Measurements from ENCODE around the gene NPIPB8. TPM values are rescaled to one million over a fixed set of nuclear protein-coding genes. Genes with fewer than 3 reads are reported as not detected.
"Not testable (repeated sequence)": the region's sequence is repeated elsewhere in the genome, so short reads cannot be mapped to it uniquely, and the experiment has no call there.

The NPIPB8 gene
- polyA plus RNA-seq (ENCODE audit: insufficient read length), result 2.0 TPM
- long read RNA-seq, donor 1, result 0 reads
- long read RNA-seq, donor 2, result 0 reads
- long read RNA-seq, donor 3, result 0 reads
- long read RNA-seq, donor 4, result 0 reads
- long read RNA-seq, donor 5, result 0 reads
- long read RNA-seq, donor 6, result 0 reads
- long read RNA-seq, donor 7, partial matches to known transcripts, result 496 of 542 reads
- long read RNA-seq, donor 7, other reads (novel, unspliced or antisense), result 46 of 542 reads
- long read RNA-seq, donor 8, result 0 reads

DNA sequence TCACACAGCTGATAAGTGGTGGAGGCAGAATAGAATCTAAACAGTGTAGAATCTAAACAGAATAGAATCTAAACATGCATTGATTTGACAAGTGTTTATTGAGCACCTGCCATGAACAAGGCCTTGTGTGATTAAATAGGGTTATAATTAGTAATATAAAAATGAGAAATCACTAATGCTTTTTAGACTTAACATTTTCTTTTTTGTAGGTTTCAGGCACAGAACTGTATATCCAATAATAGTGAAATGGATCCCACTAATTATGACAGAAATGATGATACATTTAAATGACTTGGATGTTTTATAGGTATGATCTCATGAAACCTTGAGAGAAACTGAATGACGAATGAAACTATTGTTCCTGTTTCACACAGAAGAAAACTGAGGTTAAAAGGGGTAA, at the start of gene NPIPB8:
Gene NPIPB8 (plus strand): TSS at position 301 of the 400 bp plus-strand sequence. CDS start 296 bp downstream, outside the sequence.
- DNase-seq, result not testable (repeated sequence)

GRCh38 chr16:28589069-28589468, 48.8 kb upstream of the NPIPB8 start:
- no peak for DNase-seq

- no peak for DNase-seq
These were observed 47.9 kb upstream of the NPIPB8 start for GRCh38 chr16:28589930-28590329.

- DNase-seq, result no peak
These were observed 47.2 kb upstream of the NPIPB8 start for GRCh38 chr16:28590384-28591340.

- no peak for DNase-seq
These were observed 46.5 kb upstream of the NPIPB8 start for GRCh38 chr16:28591355-28591754.

GRCh38 chr16:28592511-28592910, 45.4 kb upstream of the NPIPB8 start:
- no peak for DNase-seq

GRCh38 chr16:28592979-28593553, 44.8 kb upstream of the NPIPB8 start:
- no peak for DNase-seq

DNA sequence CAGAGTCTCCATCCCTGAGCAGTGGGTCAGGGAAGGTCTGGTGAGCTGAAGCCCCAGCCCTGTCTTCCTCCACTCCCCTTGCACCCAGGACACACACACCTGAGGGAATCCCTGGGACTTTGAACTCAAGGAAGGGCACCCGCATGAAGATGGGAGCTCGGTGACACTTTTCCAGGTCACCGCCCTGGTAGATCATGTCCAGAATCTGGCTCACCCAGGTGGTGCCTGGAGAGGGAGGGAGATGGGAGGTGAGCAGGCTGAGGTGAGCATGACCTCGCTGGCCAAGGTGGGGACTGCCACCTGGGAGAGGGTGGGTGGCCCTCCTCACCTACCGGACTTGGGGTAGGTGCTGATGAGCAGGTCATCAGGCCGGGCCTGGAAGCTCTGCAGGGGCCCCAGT, 42.4 kb upstream of the NPIPB8 start:
- not testable (repeated sequence) for DNase-seq

DNA sequence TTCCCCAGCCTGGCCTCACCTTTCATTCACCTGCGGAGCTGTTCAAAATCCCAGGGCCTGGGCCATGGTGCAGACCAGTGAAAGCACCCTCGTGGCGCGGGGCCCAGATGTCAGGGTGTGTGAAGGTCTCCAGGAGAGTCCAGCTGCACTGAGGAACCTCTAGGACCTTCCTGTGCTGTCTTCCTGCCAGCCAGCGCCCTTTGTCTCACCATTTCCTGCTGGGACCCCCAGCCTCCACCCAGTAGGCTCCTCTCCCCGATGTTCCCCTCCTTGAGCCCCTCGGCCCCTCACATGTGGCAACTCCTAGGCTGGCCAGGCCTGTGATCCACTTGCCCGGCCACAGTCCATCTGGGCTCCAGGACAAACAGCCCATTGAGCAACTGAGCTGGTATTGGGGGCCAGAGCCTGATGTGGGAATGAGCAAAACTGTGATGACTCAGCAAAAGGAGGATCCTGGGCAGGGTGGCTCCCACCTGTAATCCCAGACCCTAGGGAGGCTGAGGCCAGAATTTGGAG, 41.7 kb upstream of the NPIPB8 start:
- no peak for DNase-seq

GRCh38 chr16:28596840-28597691, 40.8 kb upstream of the NPIPB8 start, which contains the start of gene SULT1A2:
Gene SULT1A2 (minus strand): TSS chr16:28597050. CDS start chr16:28595930, 1,120 bp downstream.
- no peak for DNase-seq

GRCh38 chr16:28597692-28598261, 40.1 kb upstream of the NPIPB8 start:
- DNase-seq, result no peak

DNA sequence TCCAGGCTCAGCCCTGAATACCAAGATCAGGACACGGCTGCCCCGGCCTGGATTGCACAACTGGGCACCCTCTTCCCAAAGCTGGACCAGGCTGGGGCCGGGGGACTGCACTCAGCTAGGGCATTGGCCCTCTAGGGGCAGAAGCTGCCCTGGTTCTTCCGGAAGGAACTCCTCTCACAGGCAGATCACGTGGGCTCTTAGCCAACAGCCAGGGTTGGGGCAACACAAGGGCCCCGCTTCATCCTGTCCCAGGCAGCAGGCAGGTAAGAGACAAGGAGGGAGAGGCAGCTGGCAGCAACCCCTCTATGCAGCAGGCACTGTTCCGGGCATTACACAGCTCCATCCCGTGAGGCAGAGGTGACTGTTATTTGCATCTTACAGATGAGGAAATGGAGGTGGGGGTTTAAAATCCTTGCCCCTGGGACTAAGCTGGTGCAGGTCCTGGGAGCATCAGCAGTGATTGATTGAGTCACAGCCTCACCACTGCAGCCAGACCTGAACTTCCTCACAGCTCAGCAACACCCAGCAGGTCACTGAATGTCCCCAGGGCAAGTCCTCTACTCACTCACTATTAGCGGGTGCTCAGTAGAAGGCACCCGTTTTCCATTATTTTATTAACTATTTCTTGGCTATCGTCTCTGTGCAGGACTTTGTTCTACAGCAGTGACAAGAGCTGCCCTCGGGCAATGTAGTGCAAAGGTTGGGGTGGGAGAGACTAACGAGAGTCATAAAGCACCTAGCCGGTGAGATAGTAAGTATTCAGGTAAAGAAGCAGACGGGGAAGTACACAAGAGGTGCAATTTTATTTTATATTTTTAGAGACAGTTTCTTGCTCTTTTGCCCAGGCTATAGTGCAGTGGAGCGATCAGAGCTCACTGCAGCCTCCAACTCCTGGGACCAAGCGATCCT, 38.2 kb upstream of the NPIPB8 start:
- not testable (repeated sequence) for DNase-seq

DNA sequence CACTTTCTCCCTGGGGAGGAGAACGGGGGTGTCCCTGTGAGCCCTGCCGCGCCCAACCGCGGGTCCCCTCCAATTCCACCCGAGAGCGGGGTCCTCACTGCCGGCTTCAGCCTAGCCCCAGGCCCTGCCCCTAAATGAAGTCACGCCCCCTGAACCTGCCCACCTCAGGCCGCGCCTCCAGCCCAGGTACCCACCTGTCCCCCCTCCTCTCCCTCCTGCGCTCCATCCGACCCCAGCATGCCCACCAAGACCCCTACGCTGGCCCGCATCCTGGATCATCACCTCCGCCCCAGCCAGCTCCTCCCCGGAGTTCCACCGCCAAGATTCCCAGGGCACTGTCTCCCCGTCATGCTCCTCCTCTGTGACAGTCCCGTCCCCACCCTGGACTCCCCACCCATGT, 36.9 kb upstream of the NPIPB8 start:
- DNase-seq, result not testable (repeated sequence)

GRCh38 chr16:28601589-28601988, 36.3 kb upstream of the NPIPB8 start:
- DNase-seq, result not testable (repeated sequence)

GRCh38 chr16:28602062-28602461, 35.8 kb upstream of the NPIPB8 start:
- DNase-seq, result not testable (repeated sequence)

DNA sequence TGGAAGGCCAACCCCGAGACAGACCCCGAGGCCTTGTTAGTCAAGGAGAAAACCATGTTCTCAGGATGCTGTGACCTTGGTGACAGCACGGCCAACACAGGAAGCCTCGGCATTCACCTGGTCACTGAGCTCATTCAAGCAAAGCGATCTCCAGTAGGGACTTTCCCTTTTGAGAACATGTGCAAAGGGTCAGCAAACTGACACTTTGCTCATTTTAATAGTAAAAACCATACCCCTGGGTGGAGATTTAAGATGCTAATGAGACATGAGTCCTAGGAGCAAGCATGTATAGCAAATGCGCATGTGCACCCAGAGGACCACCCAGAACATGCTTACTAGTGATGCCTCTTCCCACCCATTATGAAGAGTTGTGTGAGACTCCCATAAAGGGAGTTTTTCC, 35.3 kb upstream of the NPIPB8 start:
- DNase-seq, result no peak

GRCh38 chr16:28603381-28604185, 34.3 kb upstream of the NPIPB8 start:
- no peak for DNase-seq

DNA sequence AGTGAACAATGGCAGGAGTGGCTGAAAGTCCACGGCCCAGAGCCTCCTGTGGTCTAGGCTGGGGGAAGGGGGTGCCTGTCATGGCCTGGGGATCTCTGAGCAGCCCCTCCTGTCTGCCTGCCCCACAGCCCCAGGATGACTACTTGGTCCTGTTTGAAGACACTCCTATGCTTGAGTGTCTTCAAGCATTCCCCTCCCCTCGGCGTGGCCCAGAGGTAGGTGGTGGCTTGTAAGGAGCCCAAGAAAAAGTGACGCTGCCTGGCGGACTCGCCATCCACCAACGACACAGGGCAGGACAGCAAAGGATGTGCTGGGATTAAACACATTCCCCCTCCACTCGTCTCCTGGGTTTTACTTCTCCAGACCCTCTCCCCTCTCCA, 33.7 kb upstream of the NPIPB8 start:
- DNase-seq, result no peak
